Measurements from ENCODE around the gene MAD2L2.

Gene MAD2L2

DNA sequence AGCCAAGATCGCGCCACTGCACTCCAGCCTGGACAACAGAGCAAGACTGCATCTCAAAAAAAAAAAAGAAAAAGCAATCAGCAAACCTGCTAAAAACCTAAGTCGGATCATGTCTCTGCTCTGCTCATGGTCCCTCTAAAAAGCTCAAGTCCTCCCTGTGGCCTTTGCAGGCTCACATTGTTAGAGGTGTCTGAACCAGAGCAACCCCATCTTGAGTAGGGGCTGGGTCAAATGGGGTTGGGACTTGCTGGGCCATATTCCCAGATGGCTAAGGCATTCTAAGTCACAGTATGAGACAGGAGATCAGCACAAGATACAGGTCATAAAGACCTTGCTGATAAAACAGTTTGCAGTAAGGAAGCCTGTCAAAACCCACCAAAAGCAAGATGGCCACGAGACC lies 7.6 kb upstream of the MAD2L2 start:
- no peaks in the 10 kb centered on the region for H3K27me3 ChIP-seq (ENCODE audit: low read length)
- no peak overlapping the region for H3K4me3 ChIP-seq (ENCODE audit: insufficient read depth, low read length, poor library complexity, severe bottlenecking)
- no peaks in the 10 kb centered on the region for H3K9me3 ChIP-seq (ENCODE audit: insufficient read depth, low read length)
- no peaks in the 10 kb centered on the region for H3K9me2 ChIP-seq (replicated peaks; ENCODE audit: insufficient read depth, low read length)
- no peaks in the 10 kb centered on the region for H3K36me3 ChIP-seq (ENCODE audit: low read length)
- no peak overlapping the region for H3K27ac ChIP-seq (ENCODE audit: low read depth, low read length)
- H3K4me2 ChIP-seq (ENCODE audit: low read depth, low read length, poor library complexity, severe bottlenecking) = no peak overlapping the region
- TF ChIP-seq EZH2phosphoT487 (conservative IDR thresholded peaks at IDR 0.05; ENCODE audit: low read length) = no peak
- no peak for TF ChIP-seq CTCF (IDR thresholded peaks at IDR 0.05; ENCODE audit: insufficient read depth, low read length, poor library complexity, severe bottlenecking)
- no peak overlapping the region for H3K9ac ChIP-seq (ENCODE audit: low read length)
- H3F3A ChIP-seq (ENCODE audit: insufficient read depth) = no peaks in the 10 kb centered on the region
- H2AFZ ChIP-seq (ENCODE audit: low read depth, low read length, severe bottlenecking) = no peak overlapping the region
- no peaks in the 10 kb centered on the region for H3K79me2 ChIP-seq (ENCODE audit: insufficient read depth, low read length)
- no peaks in the 10 kb centered on the region for H4K20me1 ChIP-seq (ENCODE audit: low read depth, low read length)

DNA sequence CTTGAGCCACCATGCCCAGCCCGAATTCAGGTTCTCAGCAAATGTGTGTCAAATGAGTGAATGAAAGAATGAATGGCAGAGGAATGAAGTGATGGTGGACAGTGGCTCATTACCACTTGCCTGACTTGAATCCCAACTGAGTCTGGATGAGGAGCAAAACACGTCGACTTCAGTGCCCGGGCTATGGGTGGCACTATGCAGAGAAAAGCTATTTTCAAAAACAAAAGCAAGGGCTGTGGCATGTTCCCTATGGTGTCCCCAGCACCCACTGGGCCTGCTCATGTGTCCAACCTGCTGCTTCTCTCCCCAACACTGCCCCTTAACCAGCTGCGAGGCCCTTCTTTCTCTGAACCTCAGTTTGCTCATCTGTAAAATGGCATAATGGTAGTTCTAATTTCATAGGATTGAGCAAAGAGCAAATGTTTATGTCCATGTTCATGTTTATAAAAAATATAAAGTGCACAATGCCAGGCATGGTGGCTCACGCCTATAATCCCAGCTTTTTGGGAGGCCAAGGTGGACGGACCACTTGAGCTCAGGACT lies 4.3 kb upstream of the MAD2L2 start:
- Histone ChIP-seq H3K27me3 (ENCODE audit: low read length) (no peaks in the 10 kb centered on the region), H3K9me3 (ENCODE audit: insufficient read depth, low read length) (no peaks in the 10 kb centered on the region), H3F3A (ENCODE audit: insufficient read depth) (no peaks in the 10 kb centered on the region), H3K36me3 (ENCODE audit: low read length) (no peaks in the 10 kb centered on the region), H3K9me2 (replicated peaks; ENCODE audit: insufficient read depth, low read length) (no peaks in the 10 kb centered on the region), H2AFZ (ENCODE audit: low read depth, low read length, severe bottlenecking) (no peak overlapping the region), H3K4me3 (ENCODE audit: insufficient read depth, low read length, poor library complexity, severe bottlenecking) (no peak overlapping the region), H3K79me2 (ENCODE audit: insufficient read depth, low read length) (no peaks in the 10 kb centered on the region), H3K4me2 (ENCODE audit: low read depth, low read length, poor library complexity, severe bottlenecking) (no peak overlapping the region), H4K20me1 (ENCODE audit: low read depth, low read length) (no peaks in the 10 kb centered on the region), H3K27ac (ENCODE audit: low read depth, low read length) (no peak overlapping the region), H3K9ac (ENCODE audit: low read length) (no peak overlapping the region)
- TF ChIP-seq CTCF (IDR thresholded peaks at IDR 0.05; ENCODE audit: insufficient read depth, low read length, poor library complexity, severe bottlenecking) (no peak), EZH2phosphoT487 (conservative IDR thresholded peaks at IDR 0.05; ENCODE audit: low read length) (no peak)

DNA sequence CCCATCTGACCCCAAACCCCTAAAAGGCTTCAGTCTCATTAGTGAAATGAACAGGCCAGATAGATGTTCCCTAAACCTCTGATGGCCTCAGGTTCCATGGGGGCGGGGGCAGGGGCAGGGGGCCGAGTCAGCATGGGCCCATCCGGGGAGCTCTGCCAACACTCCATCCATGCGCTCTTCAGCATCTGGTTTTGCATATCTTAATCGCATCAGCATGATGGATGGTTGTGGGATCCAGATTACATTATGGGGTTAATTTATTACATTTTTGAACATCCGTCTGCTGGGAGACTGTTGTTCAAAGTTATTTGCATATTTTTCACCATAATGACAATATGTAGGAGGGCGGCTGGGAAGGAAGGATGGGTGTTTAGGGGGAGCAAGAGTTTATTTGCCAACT lies 3.1 kb upstream of the MAD2L2 start:
- TF ChIP-seq CTCF (IDR thresholded peaks at IDR 0.05; ENCODE audit: insufficient read depth, low read length, poor library complexity, severe bottlenecking) (no peak), EZH2phosphoT487 (conservative IDR thresholded peaks at IDR 0.05; ENCODE audit: low read length) (no peak)
- no peak overlapping the region for H2AFZ ChIP-seq (ENCODE audit: low read depth, low read length, severe bottlenecking)
- no peaks in the 10 kb centered on the region for H4K20me1 ChIP-seq (ENCODE audit: low read depth, low read length)
- no peaks in the 10 kb centered on the region for H3K36me3 ChIP-seq (ENCODE audit: low read length)
- no peaks in the 10 kb centered on the region for H3K9me3 ChIP-seq (ENCODE audit: insufficient read depth, low read length)
- H3K79me2 ChIP-seq (ENCODE audit: insufficient read depth, low read length) = no peaks in the 10 kb centered on the region
- no peak overlapping the region for H3K4me2 ChIP-seq (ENCODE audit: low read depth, low read length, poor library complexity, severe bottlenecking)
- no peaks in the 10 kb centered on the region for H3K9me2 ChIP-seq (replicated peaks; ENCODE audit: insufficient read depth, low read length)
- no peaks in the 10 kb centered on the region for H3F3A ChIP-seq (ENCODE audit: insufficient read depth)
- no peak overlapping the region for H3K4me3 ChIP-seq (ENCODE audit: insufficient read depth, low read length, poor library complexity, severe bottlenecking)
- H3K27me3 ChIP-seq (ENCODE audit: low read length) = no peaks in the 10 kb centered on the region
- no peak overlapping the region for H3K9ac ChIP-seq (ENCODE audit: low read length)
- H3K27ac ChIP-seq (ENCODE audit: low read depth, low read length) = no peak overlapping the region
